Ovary (tissue), 3 donors: ENCODE data around the gene UBP1.

Source experiments
- EP300 ChIP-seq: sonication (generic); formaldehyde crosslinking; IDR thresholded peaks from one replicate; pipeline ENCODE4 v1.6.1; 2017; ENCODE audit warnings: antibody characterized with exemption
- POLR2A ChIP-seq: fragments of 450-650 bp; IDR thresholded peaks from one replicate; pipeline ENCODE4 v1.6.1; 2017; ENCODE audit warnings: antibody characterized with exemption, mild to moderate bottlenecking, moderate library complexity
- TF ChIP-seq, protein P1 (sequence below), 3 donors: fragments of 450-650 bp in 2 of 3; fragments of 200-600 bp in 1 of 3; IDR thresholded peaks; one replicate each; pipeline versions ENCODE4 v1.5.1 to v1.8.0; 2016 to 2022; ENCODE audit warnings: antibody characterized with exemption in 3 of 3, mild to moderate bottlenecking in 1 of 3
- donor health status: DM: no; HTN: no; CAD: no.

DNA sequence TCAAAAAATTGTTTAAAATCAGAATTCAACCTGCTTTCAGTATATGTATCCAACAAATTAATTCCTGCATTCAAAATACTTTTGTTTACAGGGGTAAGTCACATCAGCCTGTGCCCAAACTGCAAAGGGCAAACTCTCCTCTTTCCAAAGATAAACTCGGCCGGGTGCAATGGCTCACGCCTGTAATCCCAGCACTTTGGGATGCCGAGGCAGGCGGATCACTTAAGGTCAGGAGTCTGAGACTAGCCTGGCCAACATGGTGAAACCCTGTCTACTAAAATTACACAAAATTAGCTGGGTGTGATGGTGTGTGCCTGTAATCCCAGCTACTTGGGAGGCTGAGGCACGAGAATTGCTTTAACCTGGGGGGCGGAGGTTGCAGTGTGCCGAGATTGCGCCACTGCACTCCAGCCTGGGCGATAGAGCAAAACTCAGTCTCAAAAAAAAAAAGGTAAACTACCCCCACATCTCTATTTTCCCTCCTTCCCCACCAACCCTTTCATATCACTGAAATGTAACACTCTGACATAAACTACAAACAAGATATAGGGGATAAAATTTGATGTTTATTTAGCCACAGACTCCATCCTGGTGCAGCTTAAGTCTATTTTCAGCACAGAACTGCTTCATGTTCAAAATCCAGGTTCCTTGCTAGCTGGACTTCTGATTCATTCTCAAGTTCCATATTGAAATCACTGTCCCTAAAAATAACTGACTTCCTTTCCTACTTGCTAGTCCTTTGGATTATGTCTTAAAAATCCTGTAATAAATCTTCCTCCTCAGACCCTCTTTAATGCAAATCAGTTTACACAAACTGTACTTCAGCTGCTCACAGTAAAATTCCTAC is 15.4 kb downstream of the UBP1 start:
- TF ChIP-seq, protein P1, sequence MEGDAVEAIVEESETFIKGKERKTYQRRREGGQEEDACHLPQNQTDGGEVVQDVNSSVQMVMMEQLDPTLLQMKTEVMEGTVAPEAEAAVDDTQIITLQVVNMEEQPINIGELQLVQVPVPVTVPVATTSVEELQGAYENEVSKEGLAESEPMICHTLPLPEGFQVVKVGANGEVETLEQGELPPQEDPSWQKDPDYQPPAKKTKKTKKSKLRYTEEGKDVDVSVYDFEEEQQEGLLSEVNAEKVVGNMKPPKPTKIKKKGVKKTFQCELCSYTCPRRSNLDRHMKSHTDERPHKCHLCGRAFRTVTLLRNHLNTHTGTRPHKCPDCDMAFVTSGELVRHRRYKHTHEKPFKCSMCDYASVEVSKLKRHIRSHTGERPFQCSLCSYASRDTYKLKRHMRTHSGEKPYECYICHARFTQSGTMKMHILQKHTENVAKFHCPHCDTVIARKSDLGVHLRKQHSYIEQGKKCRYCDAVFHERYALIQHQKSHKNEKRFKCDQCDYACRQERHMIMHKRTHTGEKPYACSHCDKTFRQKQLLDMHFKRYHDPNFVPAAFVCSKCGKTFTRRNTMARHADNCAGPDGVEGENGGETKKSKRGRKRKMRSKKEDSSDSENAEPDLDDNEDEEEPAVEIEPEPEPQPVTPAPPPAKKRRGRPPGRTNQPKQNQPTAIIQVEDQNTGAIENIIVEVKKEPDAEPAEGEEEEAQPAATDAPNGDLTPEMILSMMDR (IDR thresholded peaks at IDR 0.05) = no peak
- TF ChIP-seq POLR2A = no peak
- TF ChIP-seq EP300 = no peak
